Measurements from ENCODE around the gene UBE2S.

The UBE2S gene

GRCh38 chr19:55352040-55352439, 55.5 kb downstream of the UBE2S start:
- no peak overlapping the region for H3K4me3 ChIP-seq (ENCODE audit: low read depth, low read length)
- in situ Hi-C loops (cut with HindIII; ENCODE audit: low sequenced_read_pairs): loop anchor here (5.0 to 10.0 kb wide), 3 partner anchors 40 to 253 kb away; partner anchors contain the start of genes ZNF524 and ZNF865
- no peak for TF ChIP-seq CTCF (IDR thresholded peaks at IDR 0.05; ENCODE audit: low read depth, low read length, missing control alignments)
- no peak for DNase-seq (ENCODE audit: low read depth)

GRCh38 chr19:55350620-55351315, 56.8 kb downstream of the UBE2S start:
- in situ Hi-C loops (cut with HindIII; ENCODE audit: low sequenced_read_pairs): loop anchor here (5.0 to 10.0 kb wide), 3 partner anchors 42 to 254 kb away; partner anchors contain the start of genes ZNF524 and ZNF865
- DNase-seq (ENCODE audit: low read depth): no peak
- TF ChIP-seq CTCF (IDR thresholded peaks at IDR 0.05; ENCODE audit: low read depth, low read length, missing control alignments): no peak
- no peak overlapping the region for H3K4me3 ChIP-seq (ENCODE audit: low read depth, low read length)
